ENCODE results near the gene PCBP3. TPM values are rescaled to one million over a fixed set of nuclear protein-coding genes. Genes with fewer than 3 reads are reported as not detected.

The PCBP3 gene
- polyA plus RNA-seq, 1 donor (not counting 4 experiments of a cell fraction or from before 2014, with no cell fraction given) = 0.25 TPM

DNA sequence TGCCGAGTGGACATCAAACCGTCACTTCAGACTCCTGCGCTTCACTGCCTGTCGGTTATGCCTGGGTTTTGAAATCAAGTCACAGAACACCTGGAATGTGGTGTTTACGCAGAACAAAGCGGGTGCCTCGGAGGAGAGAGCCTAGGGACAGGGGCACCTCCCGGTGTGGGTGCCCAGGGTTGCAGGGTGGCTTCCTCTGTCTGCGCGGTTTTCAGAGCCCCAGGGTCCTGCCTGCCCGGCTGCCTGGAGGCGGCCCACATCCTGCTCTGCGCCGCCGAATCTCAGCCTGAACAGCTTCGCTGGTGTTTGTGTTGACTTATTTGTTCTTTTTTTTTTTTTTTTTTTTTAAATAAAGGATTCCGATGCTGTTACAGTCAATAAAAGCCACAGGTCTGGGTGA lies 224.6 kb downstream of the PCBP3 start:
- Histone ChIP-seq H3K4me2 (ENCODE audit: control insufficient read depth, extremely low read depth, insufficient read depth, low read depth, low read length) (no peak overlapping the region), H3K9me3 (ENCODE audit: control insufficient read depth, low read depth, low read length) (no peaks in the 10 kb centered on the region), H3K9ac (ENCODE audit: control insufficient read depth, extremely low read depth, insufficient read depth, low read length) (no peak overlapping the region), H3K79me2 (ENCODE audit: control insufficient read depth, insufficient read depth, low read length) (no peaks in the 10 kb centered on the region), H3K36me3 (ENCODE audit: control insufficient read depth in 2 of 2, extremely low read depth in 1 of 2, insufficient read depth in 2 of 2, low read length in 2 of 2) (no peaks in the 10 kb centered on the region), H3K9me1 (ENCODE audit: control insufficient read depth, extremely low read depth, insufficient read depth, low read length) (no peaks in the 10 kb centered on the region), H3K27me3 (ENCODE audit: control insufficient read depth, extremely low read depth, insufficient read depth, low read length) (peaks cover 5% of the 10 kb centered on the region), H3K4me1 (ENCODE audit: control insufficient read depth, extremely low read depth, insufficient read depth, low read length) (peaks cover 30% of the 10 kb centered on the region), H2AFZ (ENCODE audit: control insufficient read depth, low read length) (no peak overlapping the region), H4K20me1 (ENCODE audit: control insufficient read depth, extremely low read depth, insufficient read depth, low read length) (no peaks in the 10 kb centered on the region), H3K4me3 (ENCODE audit: control insufficient read depth in 2 of 3, extremely low read depth in 1 of 3, insufficient read depth in 2 of 3, low read depth in 1 of 3, low read length in 3 of 3) (no peak overlapping the region), H3K27ac (ENCODE audit: control insufficient read depth, insufficient read depth, low read length) (no peak overlapping the region)
- TF ChIP-seq EZH2 (IDR thresholded peaks at IDR 0.05; ENCODE audit: low read length) = no peak
- TF ChIP-seq, protein P1, sequence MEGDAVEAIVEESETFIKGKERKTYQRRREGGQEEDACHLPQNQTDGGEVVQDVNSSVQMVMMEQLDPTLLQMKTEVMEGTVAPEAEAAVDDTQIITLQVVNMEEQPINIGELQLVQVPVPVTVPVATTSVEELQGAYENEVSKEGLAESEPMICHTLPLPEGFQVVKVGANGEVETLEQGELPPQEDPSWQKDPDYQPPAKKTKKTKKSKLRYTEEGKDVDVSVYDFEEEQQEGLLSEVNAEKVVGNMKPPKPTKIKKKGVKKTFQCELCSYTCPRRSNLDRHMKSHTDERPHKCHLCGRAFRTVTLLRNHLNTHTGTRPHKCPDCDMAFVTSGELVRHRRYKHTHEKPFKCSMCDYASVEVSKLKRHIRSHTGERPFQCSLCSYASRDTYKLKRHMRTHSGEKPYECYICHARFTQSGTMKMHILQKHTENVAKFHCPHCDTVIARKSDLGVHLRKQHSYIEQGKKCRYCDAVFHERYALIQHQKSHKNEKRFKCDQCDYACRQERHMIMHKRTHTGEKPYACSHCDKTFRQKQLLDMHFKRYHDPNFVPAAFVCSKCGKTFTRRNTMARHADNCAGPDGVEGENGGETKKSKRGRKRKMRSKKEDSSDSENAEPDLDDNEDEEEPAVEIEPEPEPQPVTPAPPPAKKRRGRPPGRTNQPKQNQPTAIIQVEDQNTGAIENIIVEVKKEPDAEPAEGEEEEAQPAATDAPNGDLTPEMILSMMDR (optimal IDR thresholded peaks at IDR 0.05 in 1 of 3, IDR thresholded peaks at IDR 0.05 in 1 of 3, conservative IDR thresholded peaks at IDR 0.05 in 1 of 3; ENCODE audit: extremely low read depth in 1 of 3, insufficient read depth in 2 of 3, low read length in 3 of 3) = no peak
- FAIRE-seq = no peak
- no peak for DNase-seq (ENCODE audit: low read depth, low spot score)
- dilution Hi-C loops (cut with MboI; ENCODE audit: extremely low pct_ligation_motif_present, low sequenced_read_pairs) = no loop called here

DNA sequence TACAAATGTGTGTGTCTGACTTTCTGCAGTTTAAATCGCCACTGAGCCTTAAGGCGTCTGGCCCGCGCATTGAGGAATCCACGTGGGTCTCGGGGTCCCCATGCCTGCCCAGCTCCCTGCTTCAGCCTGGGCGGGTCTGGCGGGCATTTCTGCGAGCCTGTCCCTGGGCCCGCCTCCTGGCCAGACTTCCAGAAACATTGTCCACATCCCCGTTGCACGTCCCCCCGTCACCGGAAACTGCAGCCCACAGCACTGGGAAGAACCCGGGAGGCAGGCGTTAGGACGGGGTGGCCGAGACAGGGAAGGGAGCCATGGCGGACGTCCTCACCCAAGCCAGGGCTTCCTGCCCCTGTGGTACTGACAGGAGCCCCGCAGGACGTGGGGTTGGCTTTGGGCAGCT lies 225.0 kb downstream of the PCBP3 start:
- dilution Hi-C loops (cut with MboI; ENCODE audit: extremely low pct_ligation_motif_present, low sequenced_read_pairs) = no loop called here
- Histone ChIP-seq H3K9me3 (ENCODE audit: control insufficient read depth, low read depth, low read length) (no peaks in the 10 kb centered on the region), H3K27me3 (ENCODE audit: control insufficient read depth, extremely low read depth, insufficient read depth, low read length) (peaks cover 5% of the 10 kb centered on the region), H2AFZ (ENCODE audit: control insufficient read depth, low read length) (no peak overlapping the region), H3K4me1 (ENCODE audit: control insufficient read depth, extremely low read depth, insufficient read depth, low read length) (peaks cover 30% of the 10 kb centered on the region), H3K4me3 (ENCODE audit: control insufficient read depth in 2 of 3, extremely low read depth in 1 of 3, insufficient read depth in 2 of 3, low read depth in 1 of 3, low read length in 3 of 3) (no peak overlapping the region), H3K4me2 (ENCODE audit: control insufficient read depth, extremely low read depth, insufficient read depth, low read depth, low read length) (no peak overlapping the region), H3K9me1 (ENCODE audit: control insufficient read depth, extremely low read depth, insufficient read depth, low read length) (no peaks in the 10 kb centered on the region), H3K79me2 (ENCODE audit: control insufficient read depth, insufficient read depth, low read length) (no peaks in the 10 kb centered on the region), H3K36me3 (ENCODE audit: control insufficient read depth in 2 of 2, extremely low read depth in 1 of 2, insufficient read depth in 2 of 2, low read length in 2 of 2) (no peaks in the 10 kb centered on the region), H3K27ac (ENCODE audit: control insufficient read depth, insufficient read depth, low read length) (no peak overlapping the region), H3K9ac (ENCODE audit: control insufficient read depth, extremely low read depth, insufficient read depth, low read length) (no peak overlapping the region), H4K20me1 (ENCODE audit: control insufficient read depth, extremely low read depth, insufficient read depth, low read length) (no peaks in the 10 kb centered on the region)
- no peak for TF ChIP-seq EZH2 (IDR thresholded peaks at IDR 0.05; ENCODE audit: low read length)
- TF ChIP-seq, protein P1 (optimal IDR thresholded peaks at IDR 0.05 in 1 of 3, IDR thresholded peaks at IDR 0.05 in 1 of 3, conservative IDR thresholded peaks at IDR 0.05 in 1 of 3; ENCODE audit: extremely low read depth in 1 of 3, insufficient read depth in 2 of 3, low read length in 3 of 3) = no peak
- FAIRE-seq = no peak
- no peak for DNase-seq (ENCODE audit: low read depth, low spot score)
